NB4 (cell line): Measurements from ENCODE around the gene BHLHE23.

Source experiments
- DNase-seq: peaks from one replicate; pipeline ENCODE4 v3.0.0; 2010; ENCODE audit warnings: low read depth
- H3K4me3 ChIP-seq: one replicate; pipeline ENCODE4 v1.5.1; 2011; ENCODE audit warnings: mild to moderate bottlenecking, low read depth, low read length, moderate library complexity
- MYC ChIP-seq: IDR thresholded peaks from 2 replicates; pipeline ENCODE4 v1.6.1; 2011; ENCODE audit warnings: low read depth, low read length
- POLR2A ChIP-seq: IDR thresholded peaks from 2 replicates; pipeline ENCODE4 v1.6.1; 2011; ENCODE audit warnings: mild to moderate bottlenecking; ENCODE audit not compliant: insufficient read length; ENCODE audit errors: extremely low read depth
- TF ChIP-seq, protein P1 (sequence below): IDR thresholded peaks from one replicate; pipeline ENCODE4 v1.5.1; 2012; ENCODE audit warnings: low read depth, low read length
- TF ChIP-seq, protein P2 (sequence below): IDR thresholded peaks from 2 replicates; pipeline ENCODE4 v1.6.1; 2011; ENCODE audit warnings: low read depth, low read length

BHLHE23 gene

DNA sequence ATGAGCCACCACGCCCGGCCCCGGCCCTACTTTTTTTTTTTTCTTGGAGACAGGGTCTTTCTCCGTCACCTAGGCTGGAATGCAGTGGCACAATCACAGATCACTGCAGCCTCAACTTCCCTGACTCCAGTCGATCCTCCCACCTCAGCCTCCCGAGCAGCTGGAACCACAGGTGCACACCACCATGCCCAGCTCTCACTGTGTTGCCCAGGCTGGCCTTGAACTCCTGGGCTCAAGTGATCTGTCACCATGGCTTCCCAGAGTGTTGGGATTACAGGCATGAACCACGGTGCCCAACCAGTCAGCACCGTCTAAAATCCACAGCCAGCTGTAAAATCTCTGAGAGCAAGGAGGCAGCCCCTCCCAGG is 36.8 kb downstream of the BHLHE23 start:
- TF ChIP-seq, protein P1, sequence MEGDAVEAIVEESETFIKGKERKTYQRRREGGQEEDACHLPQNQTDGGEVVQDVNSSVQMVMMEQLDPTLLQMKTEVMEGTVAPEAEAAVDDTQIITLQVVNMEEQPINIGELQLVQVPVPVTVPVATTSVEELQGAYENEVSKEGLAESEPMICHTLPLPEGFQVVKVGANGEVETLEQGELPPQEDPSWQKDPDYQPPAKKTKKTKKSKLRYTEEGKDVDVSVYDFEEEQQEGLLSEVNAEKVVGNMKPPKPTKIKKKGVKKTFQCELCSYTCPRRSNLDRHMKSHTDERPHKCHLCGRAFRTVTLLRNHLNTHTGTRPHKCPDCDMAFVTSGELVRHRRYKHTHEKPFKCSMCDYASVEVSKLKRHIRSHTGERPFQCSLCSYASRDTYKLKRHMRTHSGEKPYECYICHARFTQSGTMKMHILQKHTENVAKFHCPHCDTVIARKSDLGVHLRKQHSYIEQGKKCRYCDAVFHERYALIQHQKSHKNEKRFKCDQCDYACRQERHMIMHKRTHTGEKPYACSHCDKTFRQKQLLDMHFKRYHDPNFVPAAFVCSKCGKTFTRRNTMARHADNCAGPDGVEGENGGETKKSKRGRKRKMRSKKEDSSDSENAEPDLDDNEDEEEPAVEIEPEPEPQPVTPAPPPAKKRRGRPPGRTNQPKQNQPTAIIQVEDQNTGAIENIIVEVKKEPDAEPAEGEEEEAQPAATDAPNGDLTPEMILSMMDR, result no peak
- TF ChIP-seq POLR2A (no peak), MYC (no peak)
- TF ChIP-seq, protein P2, sequence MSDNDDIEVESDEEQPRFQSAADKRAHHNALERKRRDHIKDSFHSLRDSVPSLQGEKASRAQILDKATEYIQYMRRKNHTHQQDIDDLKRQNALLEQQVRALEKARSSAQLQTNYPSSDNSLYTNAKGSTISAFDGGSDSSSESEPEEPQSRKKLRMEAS, result no peak
- no peak for DNase-seq
- no peak overlapping the region for H3K4me3 ChIP-seq

DNA sequence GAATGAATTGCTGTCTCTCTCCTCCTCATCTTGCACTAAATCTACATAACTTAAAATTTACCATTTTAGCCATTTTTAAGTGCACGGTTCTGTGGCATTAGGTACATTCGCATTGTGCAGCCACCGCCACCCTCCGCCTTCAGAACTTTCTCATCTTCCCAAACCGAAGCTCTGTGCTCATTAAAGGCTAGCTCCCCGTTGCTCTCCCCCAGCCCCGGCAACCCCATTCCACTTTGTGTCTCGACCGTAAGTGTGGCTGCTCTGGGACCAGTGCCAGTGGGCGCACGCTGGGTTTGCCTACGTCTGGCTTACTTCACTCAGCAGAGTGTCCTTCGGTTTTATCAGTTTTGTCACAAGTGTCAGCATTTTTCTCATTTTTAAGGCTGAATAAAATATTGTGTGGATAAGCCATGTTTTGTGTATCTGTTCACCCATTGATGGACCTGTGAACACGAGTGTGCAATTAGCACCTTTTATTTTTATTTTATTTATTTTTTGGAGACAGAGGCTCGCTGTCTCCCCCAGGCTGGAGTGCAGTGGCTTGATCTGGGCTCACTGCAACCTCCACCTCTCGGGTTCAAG is 37.5 kb downstream of the BHLHE23 start:
- TF ChIP-seq, protein P1, result no peak
- no peak for TF ChIP-seq POLR2A
- TF ChIP-seq, protein P2, result no peak
- no peak for TF ChIP-seq MYC
- DNase-seq, result no peak

DNA sequence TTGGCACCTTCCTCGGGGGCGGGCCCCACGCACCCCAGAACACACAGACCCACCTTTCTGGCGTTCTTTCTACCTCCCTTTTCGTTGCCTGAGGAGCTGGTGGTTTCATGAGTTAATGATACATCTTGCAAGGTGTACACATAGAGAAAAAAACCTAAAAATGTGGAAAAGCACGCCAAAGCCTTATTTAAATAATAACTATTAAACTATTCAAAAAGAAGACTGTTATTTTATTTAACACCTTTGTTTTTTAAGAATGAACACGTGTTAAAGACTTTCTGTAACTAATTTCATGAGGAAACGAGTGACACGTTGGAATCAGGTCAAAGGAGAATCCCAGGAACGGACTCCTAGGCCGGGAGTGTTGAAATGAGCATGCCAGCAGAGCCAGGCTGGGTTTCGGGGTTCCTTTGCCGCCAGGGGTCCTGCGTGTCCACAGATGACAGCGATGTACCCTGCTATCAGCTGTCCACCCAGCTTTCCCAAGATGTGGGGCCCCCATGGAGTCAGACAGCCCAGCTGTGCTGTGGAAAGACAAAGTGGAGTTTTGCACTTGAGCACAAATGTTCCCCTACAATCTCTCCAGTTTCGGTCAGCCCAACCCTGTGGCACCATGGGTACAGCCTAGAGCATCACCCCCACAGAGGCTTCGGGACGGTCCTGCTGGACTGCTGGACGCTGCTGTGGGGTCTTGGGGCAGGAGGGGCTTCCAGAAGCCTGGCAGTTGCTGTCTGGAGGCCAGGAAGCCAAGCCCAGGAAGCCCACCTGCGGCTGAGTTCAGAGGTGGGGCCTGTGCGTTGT is 38.2 kb downstream of the BHLHE23 start:
- TF ChIP-seq MYC, result peak; percentile 19; the same call in 1 of the 2 replicates
- TF ChIP-seq, protein P1, result no peak
- no peak overlapping the region for H3K4me3 ChIP-seq
- DNase-seq, result no peak

More for the DNA sequence above, 37.5 kb downstream of the BHLHE23 start:
- H3K4me3 ChIP-seq, result no peak overlapping the region

DNA sequence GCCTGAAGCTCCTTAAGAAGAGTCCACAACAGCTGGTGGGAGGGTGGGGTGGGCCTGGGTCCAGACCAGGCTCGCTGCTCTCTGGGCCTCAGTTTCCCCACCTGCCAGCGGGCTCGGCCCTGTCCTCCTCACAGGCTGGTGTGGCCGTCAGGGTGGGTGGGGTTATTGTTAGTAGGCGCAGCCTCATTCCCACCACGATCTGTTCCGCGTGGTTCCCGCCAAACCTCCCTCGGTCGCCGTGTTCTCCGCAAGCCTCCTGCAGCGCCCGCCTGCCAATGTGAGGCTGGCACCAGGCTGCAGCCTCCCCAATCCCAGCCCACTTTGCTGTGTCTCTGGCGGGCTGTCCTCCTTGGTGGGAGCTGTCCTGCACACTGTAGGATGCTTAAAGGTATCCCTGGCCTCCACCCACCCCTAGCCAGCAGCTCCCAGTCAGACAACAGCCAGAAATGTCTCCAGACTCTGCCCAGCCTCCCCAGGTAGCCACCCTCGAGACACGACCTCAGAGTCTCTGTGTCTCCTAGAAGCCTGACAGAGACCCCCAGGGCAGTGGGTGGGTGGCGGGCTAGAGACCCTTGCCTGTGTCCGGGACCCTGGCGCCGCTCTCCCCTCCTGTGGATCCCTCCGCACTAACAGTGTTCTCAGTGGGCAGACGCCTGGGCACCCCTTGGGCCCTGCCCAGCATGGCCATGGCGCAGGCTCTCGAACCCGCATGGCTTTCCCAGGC is 39.0 kb downstream of the BHLHE23 start:
- no peak for TF ChIP-seq POLR2A
- no peak for DNase-seq
- no peak overlapping the region for H3K4me3 ChIP-seq

DNA sequence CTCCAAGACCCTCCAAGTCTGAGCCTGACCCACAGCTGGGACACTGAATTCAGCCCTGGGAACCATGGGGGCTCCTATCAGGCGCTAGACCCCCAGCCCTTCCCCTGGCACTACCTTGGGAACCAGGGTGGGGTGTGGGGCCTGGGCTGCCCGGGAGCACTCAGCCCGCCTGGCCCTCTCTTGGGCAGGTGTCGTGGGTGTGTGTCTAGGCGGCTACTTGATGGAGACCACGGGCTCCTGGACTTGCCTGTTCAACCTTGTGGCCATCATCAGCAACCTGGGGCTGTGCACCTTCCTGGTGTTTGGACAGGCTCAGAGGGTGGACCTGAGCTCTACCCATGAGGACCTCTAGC is 39.6 kb downstream of the BHLHE23 start:
- H3K4me3 ChIP-seq, result no peak overlapping the region
- no peak for DNase-seq
- TF ChIP-seq, protein P2, result no peak
- TF ChIP-seq, protein P1, result no peak

DNA sequence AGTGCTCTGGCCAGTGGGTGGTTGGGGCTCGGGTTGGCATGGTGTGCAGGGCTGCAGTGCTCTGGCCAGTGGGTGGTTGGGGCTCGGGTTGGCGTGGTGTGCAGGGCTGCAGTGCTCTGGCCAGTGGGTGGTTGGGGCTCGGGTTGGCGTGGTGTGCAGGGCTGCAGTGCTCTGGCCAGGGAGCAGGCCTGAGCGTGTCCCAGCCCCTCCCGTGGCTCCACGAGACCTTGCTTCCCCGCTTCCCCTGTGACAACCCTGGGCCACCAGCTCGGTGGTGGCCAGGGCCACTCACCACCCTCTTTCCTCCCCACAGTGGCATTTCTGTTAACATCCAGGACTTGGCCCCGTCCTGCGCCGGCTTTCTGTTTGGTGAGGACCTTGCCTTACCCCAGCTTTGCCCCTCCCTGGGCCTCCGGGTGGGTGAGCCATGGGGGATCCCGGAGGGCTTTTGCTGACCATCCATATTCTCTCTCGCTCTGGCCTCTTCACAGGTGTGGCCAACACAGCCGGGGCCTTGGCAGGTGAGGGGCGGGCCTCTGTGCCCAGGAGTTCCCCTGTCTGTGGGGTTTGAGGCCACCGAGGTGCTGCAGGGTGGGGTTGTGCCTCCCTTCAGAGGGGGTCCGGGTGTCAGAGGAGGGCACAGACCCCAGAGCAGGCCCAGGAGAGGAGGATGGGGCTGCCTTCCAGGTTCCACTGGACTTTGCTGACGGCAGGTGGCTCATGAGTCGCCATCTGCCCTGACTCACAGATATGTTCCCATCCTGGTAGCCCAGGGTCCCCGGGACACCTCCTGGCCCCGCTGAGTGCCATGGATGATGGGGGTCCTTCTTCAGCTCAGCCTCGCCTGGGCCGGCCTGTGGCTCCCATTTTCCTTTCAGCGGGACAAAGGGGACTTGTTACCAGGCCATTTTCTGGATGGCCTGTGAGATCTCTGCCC is 40.3 kb downstream of the BHLHE23 start:
- no peak for DNase-seq
- TF ChIP-seq, protein P2, result no peak
- TF ChIP-seq, protein P1, result no peak
- TF ChIP-seq MYC (no peak), POLR2A (no peak)
- H3K4me3 ChIP-seq, result no peak overlapping the region
